COLO829 (cell line): ENCODE results near the gene ANXA11.
A peak's percentile ranks its signal among the peaks of the same experiment; 100 is the strongest.
"Not testable (repeated sequence)": the region's sequence is repeated elsewhere in the genome, so short reads cannot be mapped to it uniquely, and the experiment has no call there.

Experiments used
- DNase-seq: peaks from one replicate; pipeline ENCODE4 v3.0.0; 2012; ENCODE audit warnings: low spot score

The ANXA11 gene

DNA sequence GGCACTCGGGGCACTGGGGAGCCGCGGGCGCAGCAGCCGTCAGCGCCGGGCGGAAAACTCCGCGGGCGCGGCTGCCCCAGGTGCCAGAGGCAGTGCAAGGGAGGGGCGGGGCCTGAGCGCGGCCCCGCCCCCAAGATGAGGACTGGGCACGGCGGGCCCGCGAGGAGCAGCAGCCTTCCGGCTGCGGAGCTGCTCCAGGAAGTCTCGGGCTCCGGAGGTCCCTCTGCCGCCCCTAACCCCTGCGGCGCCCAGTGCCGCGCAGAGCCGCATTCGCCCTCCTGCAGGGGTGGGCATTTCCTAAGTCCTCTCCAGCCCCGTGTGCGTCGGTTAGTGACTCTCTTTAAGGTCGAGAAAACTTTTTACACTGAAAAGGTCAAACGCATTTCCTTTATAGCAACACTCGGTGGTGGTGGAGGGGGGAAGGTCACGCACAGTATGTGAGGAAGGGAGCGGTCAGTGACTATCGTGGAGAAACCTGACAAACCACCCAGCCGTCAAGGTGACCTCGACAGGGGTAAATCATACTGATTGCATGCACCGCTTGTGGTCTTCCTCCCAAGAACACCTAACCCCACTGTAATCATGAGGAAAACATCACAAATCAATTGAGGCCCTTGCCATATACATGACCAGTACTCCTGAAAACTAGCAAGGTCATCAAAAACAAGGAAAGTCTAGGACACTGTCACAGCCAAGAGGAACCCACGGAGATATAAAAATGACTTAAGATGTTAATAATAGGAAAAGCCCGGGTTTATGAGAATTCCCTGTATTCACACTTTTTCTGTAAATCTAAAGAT is at the start of gene ANXA11:
Gene ANXA11, minus strand, starts transcription at position 61 of the 800 bp plus-strand sequence. CDS start 32,676 bp downstream, outside the sequence.
- DNase-seq, result peak; percentile 61

GRCh38 chr10:80254726-80255125 is 49.4 kb upstream of the ANXA11 start:
- not testable (repeated sequence) for DNase-seq

DNA sequence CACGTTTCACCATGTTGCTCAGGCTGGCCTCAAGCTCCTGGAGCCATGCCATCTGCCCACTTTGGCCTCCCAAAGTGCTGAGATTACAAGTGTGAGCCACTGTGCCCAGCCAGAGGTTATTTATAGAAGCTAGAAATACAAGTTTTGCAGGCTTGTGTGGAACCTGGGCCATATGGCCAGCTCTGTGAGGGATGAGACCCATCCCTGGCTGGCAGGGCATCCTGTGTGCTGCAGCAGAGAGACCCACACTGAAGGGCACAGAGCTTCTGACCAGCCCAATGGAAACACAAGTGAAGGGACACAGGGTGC is 48.6 kb upstream of the ANXA11 start:
- not testable (repeated sequence) for DNase-seq

DNA sequence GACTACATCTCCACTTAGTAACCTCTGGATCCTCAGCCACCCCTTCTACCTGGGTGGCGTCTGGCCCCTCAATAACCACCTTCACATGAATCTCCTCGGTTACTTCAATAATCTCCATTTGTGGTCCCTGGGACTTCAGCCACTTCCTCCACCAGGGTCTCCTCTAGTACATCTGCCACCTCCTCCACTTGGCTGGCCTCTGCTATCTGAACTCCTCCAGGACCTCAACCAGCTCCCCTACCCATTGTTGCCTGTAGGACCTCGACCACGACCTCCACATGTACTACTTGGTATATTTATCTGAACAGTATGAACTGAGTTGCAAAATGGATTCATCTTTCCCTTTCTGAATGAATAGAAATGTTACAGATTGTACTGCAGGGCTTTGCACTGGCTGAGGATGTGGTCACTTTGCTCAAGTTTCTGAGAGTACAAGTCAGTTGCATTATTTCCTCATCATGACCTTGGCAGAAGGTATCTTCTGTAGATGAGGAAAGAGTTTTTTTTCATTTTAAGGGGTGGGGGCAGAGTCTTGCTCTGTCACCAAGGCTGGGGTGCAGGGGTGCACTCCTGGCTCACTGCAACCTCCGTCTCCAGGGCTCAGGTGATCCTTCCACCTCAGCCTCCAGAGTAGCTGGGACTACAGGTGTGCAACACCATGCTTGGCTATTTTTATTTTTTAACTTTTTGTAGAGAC is 48.1 kb upstream of the ANXA11 start:
- DNase-seq, result no peak

GRCh38 chr10:80252296-80252887 is 47.1 kb upstream of the ANXA11 start:
- no peak for DNase-seq

DNA sequence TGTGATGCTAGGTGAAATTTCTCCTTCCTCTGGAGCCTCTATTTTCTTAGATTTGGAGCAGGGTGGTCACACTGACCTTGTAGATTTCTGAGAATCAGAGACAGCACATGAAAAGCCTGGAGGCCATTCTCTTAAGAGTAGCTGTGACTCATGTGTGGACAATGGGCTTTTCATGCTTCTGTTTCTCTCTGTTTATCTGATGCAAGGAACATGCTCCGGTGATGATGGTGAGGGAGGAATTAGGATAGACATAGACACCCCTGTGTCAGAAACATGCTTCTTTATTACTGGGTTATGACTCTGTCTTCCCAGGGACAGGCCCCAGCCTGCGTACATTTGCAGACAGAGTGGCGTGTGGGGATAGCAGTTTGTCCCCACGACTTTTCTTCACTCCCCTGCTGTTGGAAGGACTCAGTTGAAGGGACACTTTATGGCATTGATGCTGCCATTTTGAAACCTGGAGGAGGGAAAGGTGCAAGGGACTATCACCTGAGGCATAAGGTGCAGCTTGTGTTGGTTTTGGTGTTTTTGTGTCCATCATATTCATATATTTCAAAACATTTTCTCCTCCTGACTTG is 46.5 kb upstream of the ANXA11 start:
- not testable (repeated sequence) for DNase-seq

GRCh38 chr10:80250399-80250798 is 45.1 kb upstream of the ANXA11 start:
- not testable (repeated sequence) for DNase-seq

DNA sequence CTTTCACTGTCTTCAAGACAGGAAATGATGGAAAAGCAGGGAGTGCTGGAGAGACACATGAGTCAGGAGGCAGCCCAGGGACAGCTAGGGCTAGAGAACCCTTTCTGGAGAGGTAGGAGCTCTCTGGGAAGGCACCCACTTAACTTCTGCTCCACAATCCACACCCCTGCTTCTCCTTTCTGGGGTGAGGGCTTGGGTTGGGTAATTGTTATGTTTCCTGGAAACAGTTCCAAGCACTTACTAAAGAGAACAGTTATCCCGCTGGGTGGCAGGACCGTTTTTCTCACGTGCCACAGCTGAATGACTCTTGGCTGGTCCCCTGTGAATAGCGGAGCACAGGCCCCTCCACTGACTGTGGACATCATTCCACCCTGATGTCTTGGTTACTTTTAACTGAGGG is 44.6 kb upstream of the ANXA11 start:
- DNase-seq, result not testable (repeated sequence)

GRCh38 chr10:80247611-80248010 is 42.3 kb upstream of the ANXA11 start:
- not testable (repeated sequence) for DNase-seq

GRCh38 chr10:80244371-80244770 is 39.0 kb upstream of the ANXA11 start:
- not testable (repeated sequence) for DNase-seq

- not testable (repeated sequence) for DNase-seq
These were observed 37.0 kb upstream of the ANXA11 start for GRCh38 chr10:80242341-80242740.

DNA sequence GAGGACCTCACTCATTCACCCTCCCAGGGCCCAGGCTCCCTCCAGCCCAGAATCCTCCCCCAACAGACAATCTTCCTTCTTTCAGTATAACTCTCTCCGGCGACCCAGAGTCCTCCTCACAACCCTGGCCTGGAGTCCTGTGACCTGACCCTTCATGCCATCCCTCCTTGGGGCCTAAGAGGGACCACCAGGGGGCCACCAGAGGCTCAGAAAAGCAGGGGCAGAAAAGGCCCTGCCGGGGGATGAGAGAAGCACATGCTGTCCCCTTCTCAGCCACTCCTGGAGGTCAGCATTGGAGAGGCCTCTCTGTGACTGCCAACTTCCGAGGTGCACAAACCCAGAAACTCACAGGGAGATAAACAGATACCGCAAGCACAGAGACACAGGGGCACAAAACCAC is 31.1 kb upstream of the ANXA11 start:
- not testable (repeated sequence) for DNase-seq

GRCh38 chr10:80234331-80235235 is 29.2 kb upstream of the ANXA11 start:
- DNase-seq, result not testable (repeated sequence)

DNA sequence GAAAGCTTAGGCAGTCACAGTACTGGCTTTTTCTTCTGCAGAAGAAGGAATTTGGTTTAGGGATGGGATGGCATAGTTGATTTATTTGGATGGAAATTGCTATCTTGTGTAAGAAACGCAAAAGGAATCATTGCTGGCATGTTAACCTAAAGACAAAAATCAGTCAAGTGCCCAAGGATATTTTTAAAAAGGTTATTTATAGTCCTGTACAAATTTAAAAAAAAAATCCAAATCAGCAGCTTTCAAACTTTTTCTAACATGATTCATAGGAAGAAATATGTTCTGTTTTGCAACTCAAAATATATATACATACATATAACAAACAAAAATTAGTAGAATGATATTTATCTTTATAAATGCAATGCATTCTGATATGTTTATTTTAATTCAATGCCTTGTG is 28.5 kb upstream of the ANXA11 start:
- not testable (repeated sequence) for DNase-seq

DNA sequence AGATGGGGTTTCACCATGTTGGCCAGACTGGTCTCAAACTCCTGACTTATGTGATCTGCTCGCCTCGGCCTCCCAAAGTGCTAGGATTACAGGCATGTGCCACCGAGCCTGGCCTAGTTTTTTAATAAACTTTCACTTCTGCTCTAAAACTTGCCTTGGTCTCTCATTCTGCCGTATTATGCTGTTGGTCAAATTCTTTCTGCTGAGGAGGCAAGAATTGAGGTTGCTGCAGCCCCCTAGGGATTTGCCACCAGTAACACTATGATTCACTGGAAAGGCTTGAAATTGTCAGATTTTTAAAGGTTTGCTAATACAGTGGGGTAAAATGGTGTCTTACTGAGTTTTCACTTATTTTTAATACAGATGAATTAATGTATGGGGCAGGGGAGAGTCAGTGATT is 21.4 kb upstream of the ANXA11 start:
- DNase-seq, result not testable (repeated sequence)

DNA sequence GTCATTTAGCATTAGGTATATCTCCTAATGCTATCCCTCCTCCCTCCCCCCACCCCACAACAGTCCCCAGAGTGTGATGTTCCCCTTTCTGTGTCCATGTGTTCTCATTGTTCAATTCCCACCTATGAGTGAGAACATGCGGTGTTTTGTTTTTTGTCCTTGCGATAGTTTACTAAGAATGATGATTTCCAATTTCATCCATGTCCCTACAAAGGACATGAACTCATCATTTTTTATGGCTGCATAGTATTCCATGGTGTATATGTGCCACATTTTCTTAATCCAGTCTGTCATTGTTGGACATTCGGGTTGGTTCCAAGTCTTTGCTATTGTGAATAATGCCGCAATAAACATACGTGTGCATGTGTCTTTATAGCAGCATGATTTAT is 17.7 kb upstream of the ANXA11 start:
- DNase-seq, result not testable (repeated sequence)

DNA sequence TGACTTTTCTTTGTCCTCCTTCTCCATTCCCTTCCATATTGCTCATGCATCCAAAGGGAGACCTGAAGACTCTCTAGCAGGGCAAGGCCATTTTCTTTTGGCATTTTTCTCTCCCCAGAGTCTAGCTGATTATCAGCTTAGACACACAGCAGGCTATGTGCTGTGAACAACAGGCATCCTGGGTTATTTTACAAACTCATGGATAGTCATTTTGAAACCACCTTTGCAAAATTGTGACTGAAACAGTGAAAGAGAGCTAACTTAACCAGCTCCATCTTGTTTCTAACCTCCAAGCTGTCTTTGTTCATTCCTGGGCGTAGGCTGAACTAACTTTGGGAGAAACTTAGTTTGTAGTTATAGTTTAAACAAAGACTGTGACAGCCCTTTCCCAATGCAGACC is 13.5 kb upstream of the ANXA11 start:
- not testable (repeated sequence) for DNase-seq

GRCh38 chr10:80214368-80214982 is 9.1 kb upstream of the ANXA11 start:
- DNase-seq, result not testable (repeated sequence)

DNA sequence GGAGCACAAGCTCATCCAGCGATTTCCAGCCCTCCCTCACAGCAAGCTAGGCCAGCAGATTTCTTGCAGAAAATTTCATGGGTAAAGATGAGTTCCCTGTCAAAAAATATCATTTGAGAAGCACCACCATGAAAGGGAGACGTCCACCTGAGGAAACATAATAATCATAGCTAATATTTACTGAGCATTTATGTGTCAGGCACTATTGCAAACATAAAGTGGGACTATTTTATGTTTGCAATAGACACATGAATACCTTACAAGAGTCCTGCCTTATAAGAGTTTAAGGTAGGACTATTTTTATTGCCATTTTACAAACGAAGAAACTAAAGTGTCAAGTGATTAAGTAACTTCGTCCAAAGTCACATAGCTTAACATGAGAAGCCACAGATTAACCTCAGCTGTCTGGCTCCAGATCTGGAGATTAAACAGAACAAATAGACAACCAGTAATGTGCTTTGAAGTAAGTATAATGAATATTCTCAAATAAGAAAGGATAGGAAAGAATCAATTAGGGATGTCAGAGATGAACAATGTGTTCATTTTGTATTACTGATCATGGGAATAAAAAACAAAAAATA is 7.3 kb upstream of the ANXA11 start:
- DNase-seq, result not testable (repeated sequence)

DNA sequence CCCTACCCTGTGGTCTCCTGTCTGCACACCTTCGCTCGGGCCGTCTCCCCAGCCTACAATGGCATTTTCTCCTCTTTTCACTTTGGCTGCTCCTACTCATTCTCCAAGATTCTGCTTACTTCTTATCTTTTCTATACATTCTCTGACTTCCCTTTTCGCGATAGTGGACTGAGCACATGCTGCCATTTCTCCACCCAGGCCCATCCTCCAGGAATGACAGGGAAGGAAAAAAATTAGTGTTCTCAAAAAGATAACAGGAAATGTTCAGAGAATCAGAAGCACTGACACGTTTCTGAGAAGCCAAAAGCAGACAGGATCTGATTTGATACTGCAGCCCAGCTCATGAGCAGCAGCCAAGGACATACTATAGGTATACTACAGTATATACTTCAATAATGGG is 6.4 kb upstream of the ANXA11 start:
- no peak for DNase-seq

GRCh38 chr10:80210259-80210658 is 4.9 kb upstream of the ANXA11 start:
- no peak for DNase-seq
